Astrocyte (in vitro differentiated cells and primary cell): ENCODE results near the gene LEMD1.

Experiments
- EZH2 ChIP-seq: IDR thresholded peaks from 2 replicates; pipeline ENCODE4 v1.6.1; 2012; ENCODE audit warnings: mild to moderate bottlenecking, low read length, inconsistent platforms; ENCODE audit not compliant: insufficient read depth
- TF ChIP-seq, protein P1 (sequence below): IDR thresholded peaks from 2 replicates; pipeline ENCODE4 v1.5.1; 2011; ENCODE audit warnings: low read depth, mild to moderate bottlenecking, inconsistent platforms, low read length, moderate library complexity; ENCODE audit not compliant: insufficient read depth

DNA sequence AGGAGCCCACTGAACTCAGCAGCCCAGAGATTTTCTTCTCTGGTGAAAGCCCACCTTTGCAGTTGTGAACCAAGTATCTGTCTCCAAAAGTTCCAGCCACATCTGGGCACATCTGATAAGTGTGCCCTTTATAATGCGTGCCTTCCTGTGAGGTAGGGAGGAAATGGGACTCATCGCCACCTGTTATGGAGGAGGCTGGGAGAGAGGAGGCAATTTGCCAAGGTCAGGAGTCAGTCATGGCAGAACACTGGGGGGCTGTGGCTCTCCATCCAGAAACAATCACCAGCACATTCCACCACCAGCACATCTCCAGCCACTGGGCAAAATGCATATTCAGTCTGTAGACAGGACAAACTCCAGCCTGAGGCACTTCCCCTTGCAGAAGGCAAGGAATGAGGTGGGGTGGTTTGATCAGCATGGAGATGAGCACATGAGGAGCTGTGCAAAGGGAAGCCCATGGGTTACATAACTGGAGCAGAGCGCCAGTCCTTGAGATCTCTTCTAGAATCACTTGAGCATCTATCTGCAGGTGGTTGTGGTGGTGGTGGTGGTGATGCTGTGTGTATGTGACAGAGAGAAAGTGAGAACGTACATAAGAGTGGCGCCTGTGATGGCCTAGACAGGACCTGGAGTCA lies 15.0 kb upstream of the LEMD1 start:
- TF ChIP-seq, protein P1, sequence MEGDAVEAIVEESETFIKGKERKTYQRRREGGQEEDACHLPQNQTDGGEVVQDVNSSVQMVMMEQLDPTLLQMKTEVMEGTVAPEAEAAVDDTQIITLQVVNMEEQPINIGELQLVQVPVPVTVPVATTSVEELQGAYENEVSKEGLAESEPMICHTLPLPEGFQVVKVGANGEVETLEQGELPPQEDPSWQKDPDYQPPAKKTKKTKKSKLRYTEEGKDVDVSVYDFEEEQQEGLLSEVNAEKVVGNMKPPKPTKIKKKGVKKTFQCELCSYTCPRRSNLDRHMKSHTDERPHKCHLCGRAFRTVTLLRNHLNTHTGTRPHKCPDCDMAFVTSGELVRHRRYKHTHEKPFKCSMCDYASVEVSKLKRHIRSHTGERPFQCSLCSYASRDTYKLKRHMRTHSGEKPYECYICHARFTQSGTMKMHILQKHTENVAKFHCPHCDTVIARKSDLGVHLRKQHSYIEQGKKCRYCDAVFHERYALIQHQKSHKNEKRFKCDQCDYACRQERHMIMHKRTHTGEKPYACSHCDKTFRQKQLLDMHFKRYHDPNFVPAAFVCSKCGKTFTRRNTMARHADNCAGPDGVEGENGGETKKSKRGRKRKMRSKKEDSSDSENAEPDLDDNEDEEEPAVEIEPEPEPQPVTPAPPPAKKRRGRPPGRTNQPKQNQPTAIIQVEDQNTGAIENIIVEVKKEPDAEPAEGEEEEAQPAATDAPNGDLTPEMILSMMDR = no peak
- no peak for TF ChIP-seq EZH2
